Activated gamma-delta T cell treated with anti-CD3 and anti-CD28 coated beads, Interleukin-2, amount 50 U/mL, for 16 hours (primary cell): Measurements from ENCODE around the gene PRSS3.
"Not testable (repeated sequence)": the region's sequence is repeated elsewhere in the genome, so short reads cannot be mapped to it uniquely, and the experiment has no call there.

Experiments
- DNase-seq: peaks from one replicate; pipeline ENCODE4 v3.0.0-alpha.2; 2020; ENCODE audit warnings: low read depth

The PRSS3 gene

GRCh38 chr9:33786681-33787080 is 8.7 kb upstream of the PRSS3 start:
- no peak for DNase-seq

GRCh38 chr9:33787839-33788238 is 7.5 kb upstream of the PRSS3 start:
- no peak for DNase-seq

- not testable (repeated sequence) for DNase-seq
Measured at GRCh38 chr9:33789429-33789828, 5.9 kb upstream of the PRSS3 start.

- no peak for DNase-seq
Measured at GRCh38 chr9:33791117-33791516, 4.2 kb upstream of the PRSS3 start.

- not testable (repeated sequence) for DNase-seq
Measured at GRCh38 chr9:33793496-33793895, 1.9 kb upstream of the PRSS3 start.

GRCh38 chr9:33794560-33794959 is 801 bp upstream of the PRSS3 start:
- no peak for DNase-seq

GRCh38 chr9:33795819-33796218 is 458 bp downstream of the PRSS3 start:
- no peak for DNase-seq

GRCh38 chr9:33796679-33797078 is 1.3 kb downstream of the PRSS3 start:
- DNase-seq, result not testable (repeated sequence)

GRCh38 chr9:33797837-33798236 is 2.5 kb downstream of the PRSS3 start:
- no peak for DNase-seq

GRCh38 chr9:33798545-33798944 is 3.2 kb downstream of the PRSS3 start:
- DNase-seq, result no peak

GRCh38 chr9:33799928-33800704 is 4.8 kb downstream of the PRSS3 start:
- no peak for DNase-seq

- DNase-seq, result no peak
Measured at GRCh38 chr9:33800886-33801285, 5.5 kb downstream of the PRSS3 start.

GRCh38 chr9:33801943-33802500 is 6.7 kb downstream of the PRSS3 start:
- DNase-seq, result not testable (repeated sequence)

GRCh38 chr9:33804196-33804595 is 8.8 kb downstream of the PRSS3 start:
- not testable (repeated sequence) for DNase-seq

GRCh38 chr9:33807156-33807555 is 11.8 kb downstream of the PRSS3 start:
- DNase-seq, result not testable (repeated sequence)

GRCh38 chr9:33808979-33809322 is 13.6 kb downstream of the PRSS3 start:
- DNase-seq, result not testable (repeated sequence)

GRCh38 chr9:33809506-33809905 is 14.1 kb downstream of the PRSS3 start:
- DNase-seq, result no peak

GRCh38 chr9:33813712-33814641 is 18.6 kb downstream of the PRSS3 start:
- DNase-seq, result no peak

GRCh38 chr9:33815781-33816180 is 20.4 kb downstream of the PRSS3 start:
- no peak for DNase-seq

GRCh38 chr9:33816327-33817252 is 21.2 kb downstream of the PRSS3 start, which contains the start of gene UBE2R2:
TSS of gene UBE2R2 (plus strand) at chr9:33817160. CDS start at chr9:33817758, 598 bp downstream.
- DNase-seq, result peak; percentile 85

- peak; percentile 24 for DNase-seq
Measured at GRCh38 chr9:33817327-33818166, 22.2 kb downstream of the PRSS3 start.
